ENCODE measurements around the gene ZNF865. TPM values are rescaled to one million over a fixed set of nuclear protein-coding genes. Genes with fewer than 3 reads are reported as not detected.

Gene ZNF865
- total and polyA plus RNA-seq, 9 donors, result 0.42 to 20.9 (median 16.5) TPM

GRCh38 chr19:55660404-55660803 is 55.0 kb downstream of the ZNF865 start:
- no peak overlapping the region for H3K27ac ChIP-seq
- no peaks in the 10 kb centered on the region for H3K36me3 ChIP-seq
- peaks cover 18% of the 10 kb centered on the region for H3K4me1 ChIP-seq (ENCODE audit: insufficient read depth)
- H3K9me3 ChIP-seq, result no peaks in the 10 kb centered on the region
- DNase-seq, result no peak
- intact Hi-C loops (cut with DNase I), result no loop called here
- no peak for TF ChIP-seq POLR2A (IDR thresholded peaks at IDR 0.05)
- no peak for TF ChIP-seq EP300 (IDR thresholded peaks at IDR 0.05)
- TF ChIP-seq CTCF (IDR thresholded peaks at IDR 0.05), result no peak
- 75 to 83% (median 80%) methylated on average over 12 of the region's 12 CpGs for WGBS, 3 donors
- no peaks in the 10 kb centered on the region for H3K27me3 ChIP-seq
- H3K4me3 ChIP-seq, result no peak overlapping the region

DNA sequence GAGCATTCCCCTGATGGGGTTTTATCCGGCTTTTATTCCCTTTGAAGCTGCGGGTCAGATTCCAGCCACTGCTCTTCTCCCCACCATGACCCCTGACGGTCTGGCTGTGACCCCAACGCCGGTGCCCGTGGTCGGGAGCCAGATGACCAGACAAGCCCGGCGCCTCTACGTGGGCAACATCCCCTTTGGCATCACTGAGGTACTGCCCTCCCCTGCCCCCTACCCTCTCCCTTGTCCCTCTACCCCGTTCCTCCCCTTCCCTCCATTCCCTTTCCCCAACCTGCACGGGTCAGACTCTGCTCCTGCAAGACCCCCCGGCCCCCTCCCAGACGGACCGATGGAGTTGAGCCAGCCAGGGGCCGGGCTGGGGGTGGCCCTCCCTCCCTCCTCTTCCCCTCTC is 55.5 kb downstream of the ZNF865 start:
- H3K9me3 ChIP-seq, result no peaks in the 10 kb centered on the region
- DNase-seq, result peak in 1 of 5 donors; percentile 31
- H3K27me3 ChIP-seq, result no peaks in the 10 kb centered on the region
- no peaks in the 10 kb centered on the region for H3K36me3 ChIP-seq
- intact Hi-C loops (cut with DNase I), result no loop called here
- H3K4me1 ChIP-seq (ENCODE audit: insufficient read depth), result peaks cover 18% of the 10 kb centered on the region
- TF ChIP-seq POLR2A (IDR thresholded peaks at IDR 0.05) (no peak), EP300 (IDR thresholded peaks at IDR 0.05) (no peak), CTCF (IDR thresholded peaks at IDR 0.05) (no peak)
- no peak overlapping the region for H3K4me3 ChIP-seq
- 55 to 64% (median 64%) methylated on average over 16 of the region's 16 CpGs for WGBS, 3 donors
- H3K27ac ChIP-seq, result no peak overlapping the region

GRCh38 chr19:55661826-55662225 is 56.4 kb downstream of the ZNF865 start:
- H3K4me3 ChIP-seq, result no peak overlapping the region
- TF ChIP-seq EP300 (IDR thresholded peaks at IDR 0.05) (no peak), POLR2A (IDR thresholded peaks at IDR 0.05) (no peak), CTCF (IDR thresholded peaks at IDR 0.05) (no peak)
- H3K27me3 ChIP-seq, result no peaks in the 10 kb centered on the region
- intact Hi-C loops (cut with DNase I), result no loop called here
- no peak for DNase-seq
- 62 to 70% (median 66%) methylated on average over 7 of the region's 7 CpGs for WGBS, 3 donors
- peaks cover 11% of the 10 kb centered on the region for H3K4me1 ChIP-seq (ENCODE audit: insufficient read depth)
- H3K36me3 ChIP-seq, result no peaks in the 10 kb centered on the region
- H3K9me3 ChIP-seq, result no peaks in the 10 kb centered on the region
- H3K27ac ChIP-seq, result no peak overlapping the region

DNA sequence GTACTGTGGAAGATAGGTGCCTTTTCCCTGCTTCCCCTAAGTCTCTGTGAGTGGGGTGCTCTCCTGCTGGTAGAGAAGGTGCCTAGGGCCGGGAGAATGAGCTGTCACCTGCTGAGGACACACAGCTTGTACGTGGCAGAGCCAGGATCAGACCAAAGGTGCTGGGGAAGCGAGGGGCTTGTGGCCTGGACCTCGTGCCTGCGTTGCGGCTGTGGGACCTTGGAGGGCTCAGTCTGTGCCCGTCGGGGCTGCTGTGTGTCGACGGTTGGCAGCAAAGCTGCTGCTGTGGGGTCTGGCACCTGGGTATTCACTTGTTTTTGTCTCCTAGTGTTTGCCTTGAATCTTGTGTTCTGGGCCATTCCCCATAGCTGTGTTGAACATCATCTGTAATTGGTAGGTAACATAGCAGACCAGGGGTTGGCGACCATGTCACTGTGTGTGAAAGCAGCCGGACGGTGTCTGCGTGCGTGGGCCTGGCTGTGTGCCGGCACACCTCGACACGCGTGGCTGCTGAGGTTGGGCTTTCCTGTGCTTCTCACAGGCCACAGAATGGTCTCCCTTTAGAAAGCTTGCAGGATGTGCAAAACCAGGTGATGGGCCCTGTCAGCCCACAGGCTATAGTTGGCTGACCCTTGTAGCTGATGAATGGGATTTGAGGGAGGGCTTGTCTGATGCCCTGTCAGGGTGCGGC is 58.5 kb downstream of the ZNF865 start:
- Histone ChIP-seq H3K9me3 (no peaks in the 10 kb centered on the region), H3K4me3 (no peak overlapping the region), H3K36me3 (no peaks in the 10 kb centered on the region), H3K27me3 (no peaks in the 10 kb centered on the region), H3K4me1 (ENCODE audit: insufficient read depth) (peaks cover 5% of the 10 kb centered on the region), H3K27ac (no peak overlapping the region)
- 78 to 82% (median 78%) methylated on average over 20 of the region's 20 CpGs for WGBS, 3 donors
- TF ChIP-seq EP300 (IDR thresholded peaks at IDR 0.05) (no peak), CTCF (IDR thresholded peaks at IDR 0.05) (no peak), POLR2A (IDR thresholded peaks at IDR 0.05) (no peak)
- intact Hi-C loops (cut with DNase I), result no loop called here
- no peak for DNase-seq

Data from ovary (tissue), 9 donors.